Urothelium cell line (cell line): ENCODE results near the gene GGNBP2.
"Not testable (repeated sequence)": the region's sequence is repeated elsewhere in the genome, so short reads cannot be mapped to it uniquely, and the experiment has no call there.

Experiments
- DNase-seq: peaks from one replicate; pipeline ENCODE4 v3.0.0; 2011; ENCODE audit warnings: low spot score, mixed read lengths
- FAIRE-seq: peaks from 2 replicates; lab custom pipeline; 2011; peaks lifted over from hg19 to GRCh38; lab: Jason Lieb, UNC

The GGNBP2 gene

DNA sequence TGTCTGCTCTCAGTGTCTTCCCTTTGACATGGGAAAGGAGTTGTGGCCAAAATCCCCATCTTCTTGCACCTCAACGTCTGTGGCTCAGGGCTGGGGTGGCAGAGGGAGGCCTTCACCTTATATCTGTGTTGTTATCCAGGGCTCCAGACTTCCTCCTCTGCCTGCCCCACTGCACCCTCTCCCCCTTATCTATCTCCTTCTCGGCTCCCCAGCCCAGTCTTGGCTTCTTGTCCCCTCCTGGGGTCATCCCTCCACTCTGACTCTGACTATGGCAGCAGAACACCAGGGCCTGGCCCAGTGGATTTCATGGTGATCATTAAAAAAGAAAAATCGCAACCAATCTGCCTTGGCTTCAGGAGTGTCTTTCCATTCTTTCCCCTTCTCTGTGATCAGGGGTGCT lies 55.7 kb downstream of the GGNBP2 start:
- FAIRE-seq (no peak), DNase-seq (no peak)

DNA sequence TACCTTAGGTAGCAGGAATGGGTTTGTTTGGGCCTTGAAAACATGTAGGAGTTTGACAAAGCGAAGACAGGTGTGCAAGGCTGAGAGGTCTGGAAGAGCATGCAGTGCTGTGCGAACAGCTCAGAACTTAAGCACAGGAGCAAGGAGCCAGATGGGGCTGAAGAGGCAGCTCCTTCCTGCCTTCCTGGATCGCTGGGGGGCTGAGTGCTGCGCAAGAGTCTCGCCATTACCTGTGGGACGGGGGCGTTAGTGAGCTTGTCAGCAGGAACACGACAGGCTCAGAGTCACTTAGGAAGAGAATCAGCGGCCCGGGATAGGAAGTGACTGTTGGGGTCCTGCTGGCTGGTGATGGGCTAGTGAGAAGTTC lies 56.2 kb downstream of the GGNBP2 start:
- DNase-seq (peak; percentile 37), FAIRE-seq (no peak)

DNA sequence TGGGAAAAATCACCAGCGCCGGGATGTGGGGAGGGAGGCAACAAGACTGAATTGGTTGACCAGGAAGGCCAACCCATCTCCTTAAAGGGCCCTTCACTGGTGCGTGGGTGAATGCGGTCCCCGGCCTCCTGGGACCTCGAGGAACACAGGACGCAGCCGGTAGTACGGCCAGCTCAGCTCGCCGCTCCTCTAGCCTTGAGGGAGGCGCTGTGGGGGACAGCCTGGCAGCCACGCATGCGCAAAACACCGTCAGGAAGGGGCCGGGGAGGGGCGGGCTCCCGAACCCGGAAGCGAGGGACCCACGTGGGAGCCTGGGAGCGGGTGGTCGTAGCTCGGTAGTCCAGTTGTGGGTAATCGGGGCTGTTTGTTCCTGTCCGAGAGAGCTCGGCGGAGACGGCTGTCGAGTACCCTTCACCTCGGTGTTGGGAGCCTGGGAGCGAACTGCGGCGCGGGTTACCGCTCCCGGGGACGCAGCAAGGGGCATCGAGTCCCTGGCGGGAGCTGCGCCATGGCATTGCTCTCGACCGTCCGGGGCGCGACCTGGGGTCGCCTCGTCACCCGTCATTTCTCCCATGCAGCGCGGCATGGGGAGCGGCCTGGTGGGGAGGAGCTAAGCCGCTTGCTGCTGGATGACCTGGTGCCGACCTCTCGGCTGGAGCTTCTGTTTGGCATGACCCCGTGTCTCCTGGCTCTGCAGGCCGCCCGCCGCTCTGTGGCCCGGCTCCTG lies 56.7 kb downstream of the GGNBP2 start, which contains the start of gene MRM1:
Gene MRM1, plus strand, starts transcription at position 281 of the 727 bp plus-strand sequence. Its CDS starts 228 bp downstream, at position 509.
- FAIRE-seq, result no peak

DNA sequence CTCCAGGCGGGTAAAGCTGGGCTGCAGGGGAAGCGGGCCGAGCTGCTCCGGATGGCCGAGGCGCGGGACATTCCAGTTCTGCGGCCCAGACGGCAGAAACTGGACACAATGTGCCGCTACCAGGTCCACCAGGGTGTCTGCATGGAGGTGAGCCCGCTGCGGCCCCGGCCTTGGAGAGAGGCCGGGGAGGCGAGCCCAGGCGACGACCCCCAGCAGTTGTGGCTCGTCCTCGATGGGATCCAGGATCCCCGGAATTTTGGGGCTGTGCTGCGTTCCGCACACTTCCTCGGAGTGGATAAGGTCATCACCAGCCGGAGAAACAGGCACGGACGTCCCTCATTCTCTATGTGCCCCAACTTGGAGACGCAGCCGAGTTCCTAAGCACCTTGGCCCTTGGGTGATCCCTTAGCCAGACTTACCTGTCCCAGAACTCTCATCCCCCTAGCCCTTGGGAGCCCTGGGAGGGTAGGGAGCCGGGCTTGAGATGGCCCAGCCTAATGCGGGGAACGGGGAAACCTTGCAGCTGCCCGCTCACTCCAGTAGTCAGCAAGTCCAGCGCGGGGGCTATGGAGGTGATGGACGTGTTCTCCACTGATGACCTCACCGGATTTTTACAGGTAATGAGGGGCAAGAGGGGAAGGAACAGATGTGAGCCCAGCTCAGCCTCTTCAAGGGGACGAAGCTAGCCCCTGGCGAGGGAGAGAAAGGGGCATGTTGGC lies 57.5 kb downstream of the GGNBP2 start:
- FAIRE-seq, result no peak
- DNase-seq, result no peak

More for the DNA sequence above, 56.7 kb downstream of the GGNBP2 start, which contains the start of gene MRM1:
- peak; percentile 98 for DNase-seq

DNA sequence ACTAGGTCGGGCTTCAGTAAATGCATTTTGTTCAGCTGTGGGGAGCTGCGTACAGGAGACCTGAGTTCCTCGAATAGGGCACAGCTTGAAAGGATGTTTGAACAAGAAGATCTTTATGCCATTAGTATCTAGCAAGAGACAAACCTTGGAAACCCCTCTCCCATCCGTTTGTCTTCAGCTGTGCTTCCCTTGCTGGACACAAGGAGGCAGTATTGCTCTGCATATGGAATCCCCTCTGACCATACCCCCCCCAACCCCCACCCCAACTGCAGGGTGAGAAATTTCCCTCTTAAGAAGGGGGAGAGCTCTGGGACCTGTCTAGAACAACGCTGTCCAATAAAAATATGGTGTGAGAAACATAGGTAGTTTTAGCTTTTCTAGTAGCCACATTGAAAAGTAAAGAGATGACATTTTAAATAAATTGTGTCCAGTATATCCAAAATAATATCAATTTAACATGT lies 58.2 kb downstream of the GGNBP2 start:
- peak; percentile 80 for DNase-seq
- FAIRE-seq, result no peak

GRCh38 chr17:36605028-36605427 lies 60.3 kb downstream of the GGNBP2 start:
- DNase-seq, FAIRE-seq: not testable (repeated sequence)

DNA sequence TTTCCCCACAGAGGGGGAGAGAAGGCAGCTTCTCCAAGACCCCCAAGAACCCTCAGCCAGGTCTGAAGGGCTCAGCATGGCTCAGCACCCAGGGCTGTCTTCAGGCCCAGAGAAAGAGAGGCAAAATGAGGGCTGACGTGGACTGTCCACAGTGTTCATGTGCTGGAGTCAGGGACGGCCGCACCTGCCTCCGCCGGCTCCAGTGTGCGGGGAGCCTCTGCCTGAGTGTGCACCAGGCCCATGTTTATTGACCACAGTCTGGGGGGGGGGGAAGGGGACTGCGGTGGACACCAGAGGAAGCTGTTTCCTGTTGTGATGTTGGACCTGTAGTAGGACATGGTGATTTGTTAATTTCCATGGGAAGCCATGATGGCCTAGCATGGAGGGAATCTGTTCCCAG lies 63.6 kb downstream of the GGNBP2 start:
- no peak for DNase-seq
- no peak for FAIRE-seq

DNA sequence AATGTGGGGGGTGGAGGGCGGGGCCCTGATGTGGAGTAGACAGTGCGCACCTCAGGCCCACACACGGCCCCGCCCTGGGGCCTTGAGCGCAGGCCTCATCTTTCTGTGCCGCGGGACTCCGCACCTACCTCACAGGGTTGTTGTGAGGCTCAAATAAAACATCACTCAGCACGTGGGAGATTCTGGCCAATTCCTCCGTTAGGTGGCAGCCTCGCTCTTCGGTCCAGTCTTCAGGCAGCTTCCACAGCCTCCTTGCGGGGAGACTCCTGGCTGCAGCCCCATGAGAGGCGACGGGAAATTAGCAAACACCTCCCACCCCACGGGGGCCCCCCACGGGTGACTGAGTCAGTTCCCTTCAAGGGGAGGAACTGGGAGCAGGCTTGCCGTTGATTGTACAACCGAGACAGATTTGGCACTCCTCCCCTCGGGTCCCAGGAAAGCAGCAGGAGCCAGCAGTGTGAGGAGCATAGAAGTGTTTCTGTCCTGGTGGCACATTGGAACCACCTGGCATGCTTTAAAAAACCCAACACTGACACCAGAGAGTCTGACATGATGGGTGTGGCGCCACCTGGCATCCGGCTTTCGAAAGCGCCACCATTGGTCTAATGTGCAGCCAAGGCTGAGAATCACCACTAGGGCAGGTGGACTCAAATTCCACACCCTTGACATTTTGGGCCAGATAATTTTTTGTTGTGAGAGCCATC lies 64.2 kb downstream of the GGNBP2 start:
- DNase-seq, result no peak
- FAIRE-seq, result no peak

GRCh38 chr17:36609498-36609862 lies 64.8 kb downstream of the GGNBP2 start:
- DNase-seq (no peak), FAIRE-seq (no peak)

DNA sequence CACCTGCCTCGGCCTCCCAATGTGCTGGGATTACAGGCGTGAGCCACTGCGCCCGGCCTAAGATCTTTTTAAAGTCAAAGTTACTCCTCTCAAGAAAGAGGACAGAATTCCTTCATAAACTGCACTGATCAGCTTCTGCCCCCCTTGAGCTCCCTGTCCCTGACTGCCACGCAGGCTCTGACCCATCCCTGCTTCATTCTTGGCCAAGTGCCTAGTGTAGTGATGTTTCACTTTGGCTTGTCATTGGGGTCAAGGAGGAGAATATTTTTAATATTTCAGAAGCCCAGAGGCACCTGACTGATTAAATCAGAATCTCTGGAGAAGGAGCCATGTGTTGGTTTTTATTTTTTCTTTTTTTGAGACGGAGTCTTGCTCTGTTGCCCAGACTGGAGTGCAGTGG lies 65.8 kb downstream of the GGNBP2 start:
- no peak for FAIRE-seq
- no peak for DNase-seq

- no peak for DNase-seq
Measured at GRCh38 chr17:36611345-36612072, 66.8 kb downstream of the GGNBP2 start.

GRCh38 chr17:36612323-36612722 lies 67.6 kb downstream of the GGNBP2 start:
- DNase-seq (no peak), FAIRE-seq (no peak)

More at GRCh38 chr17:36611345-36612072, 66.8 kb downstream of the GGNBP2 start:
- FAIRE-seq, result no peak

DNA sequence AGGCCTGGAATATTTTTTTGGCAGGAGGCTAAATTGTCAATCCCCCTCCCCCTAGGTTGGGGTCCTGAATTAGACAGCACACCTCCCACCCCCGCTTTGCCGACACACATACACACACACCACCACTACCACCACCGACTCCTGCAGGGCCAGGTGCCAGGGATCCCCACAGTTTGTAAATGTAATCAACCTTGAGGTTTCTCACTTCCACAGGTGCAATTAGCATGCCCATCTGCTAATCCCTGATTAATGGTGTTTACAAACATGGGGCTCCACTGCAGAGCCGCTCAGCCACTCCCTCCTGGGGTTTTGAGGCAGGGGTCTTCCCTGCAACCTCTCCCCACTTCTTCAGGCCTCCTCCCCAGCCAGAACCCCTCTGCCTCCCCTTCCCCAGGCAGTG lies 68.4 kb downstream of the GGNBP2 start:
- DNase-seq (no peak), FAIRE-seq (no peak)

DNA sequence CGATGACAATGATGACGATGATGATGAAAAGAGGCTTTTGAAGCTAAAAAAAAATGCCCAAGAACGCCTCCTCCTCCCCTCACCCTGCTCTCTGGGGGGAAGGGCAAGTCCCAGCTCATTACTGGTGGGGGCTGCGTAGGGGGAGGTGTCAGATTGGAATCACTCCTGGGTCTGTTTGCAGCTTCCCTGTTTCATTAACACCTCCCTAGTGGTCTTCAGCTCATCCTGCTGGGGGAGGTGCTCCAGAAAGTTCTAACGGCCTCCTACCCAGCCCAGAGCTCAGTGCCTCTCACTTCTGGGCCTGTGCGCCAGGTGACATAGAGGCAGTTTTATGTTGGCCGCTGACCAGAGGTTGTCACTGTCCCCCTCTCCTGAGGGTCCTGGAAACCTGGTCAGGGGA lies 69.4 kb downstream of the GGNBP2 start:
- DNase-seq (no peak), FAIRE-seq (no peak)

- FAIRE-seq (no peak), DNase-seq (no peak)
Measured at GRCh38 chr17:36614933-36615332, 70.2 kb downstream of the GGNBP2 start.

GRCh38 chr17:36616061-36617029 lies 71.6 kb downstream of the GGNBP2 start:
- no peak for DNase-seq
- no peak for FAIRE-seq

DNA sequence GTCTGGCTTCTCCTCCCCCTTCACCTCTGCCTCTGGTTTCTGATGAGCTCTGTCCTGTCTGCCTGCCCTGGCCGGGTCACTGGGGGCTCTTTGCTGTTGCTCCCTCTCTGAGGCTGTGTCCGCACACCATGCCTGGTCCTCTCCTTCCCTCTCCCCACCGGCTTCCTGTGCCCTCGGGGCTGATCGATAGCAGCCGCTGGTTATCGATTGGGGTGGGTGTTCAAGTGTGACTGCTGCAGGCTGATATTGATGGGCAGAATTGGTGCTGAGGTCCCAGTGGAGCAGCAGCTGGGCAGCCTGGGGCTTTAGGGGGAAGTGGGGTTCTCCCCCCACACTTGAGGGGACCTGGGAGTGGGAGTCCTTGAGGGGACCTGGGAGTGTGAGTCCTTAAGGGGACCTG lies 73.1 kb downstream of the GGNBP2 start:
- no peak for FAIRE-seq
- DNase-seq, result no peak

- FAIRE-seq, result no peak
- DNase-seq, result no peak
Measured at GRCh38 chr17:36623281-36623680, 78.6 kb downstream of the GGNBP2 start.

- no peak for DNase-seq
- FAIRE-seq, result no peak
Measured at GRCh38 chr17:36625188-36625587, 80.5 kb downstream of the GGNBP2 start.

GRCh38 chr17:36627101-36627500 lies 82.4 kb downstream of the GGNBP2 start:
- no peak for FAIRE-seq

More at GRCh38 chr17:36627101-36627500, 82.4 kb downstream of the GGNBP2 start:
- DNase-seq, result no peak
